GM23248 (cell line): ENCODE data around the gene SCNN1B.

Experiments used
- EZH2 ChIP-seq: fragments of 200-600 bp; sonication (generic); IDR thresholded peaks from 2 replicates; pipeline ENCODE4 v1.6.1; 2018; ENCODE audit warnings: antibody characterized with exemption, mild to moderate bottlenecking; ENCODE audit not compliant: insufficient read depth, poor library complexity, severe bottlenecking
- EZH2phosphoT487 ChIP-seq: fragments of 200-600 bp; sonication (generic); IDR thresholded peaks from 2 replicates; pipeline ENCODE4 v1.6.1; 2018; ENCODE audit warnings: antibody characterized with exemption, moderate library complexity, mild to moderate bottlenecking, low read depth; ENCODE audit not compliant: insufficient read depth

GRCh38 chr16:23280483-23280967 is 21.6 kb upstream of the SCNN1B start:
- no peak for TF ChIP-seq EZH2
- TF ChIP-seq EZH2phosphoT487 = no peak
